ENCODE results near the gene EIF4EBP3.
"Not testable (repeated sequence)": the region's sequence is repeated elsewhere in the genome, so short reads cannot be mapped to it uniquely, and the experiment has no call there.

The EIF4EBP3 gene

DNA sequence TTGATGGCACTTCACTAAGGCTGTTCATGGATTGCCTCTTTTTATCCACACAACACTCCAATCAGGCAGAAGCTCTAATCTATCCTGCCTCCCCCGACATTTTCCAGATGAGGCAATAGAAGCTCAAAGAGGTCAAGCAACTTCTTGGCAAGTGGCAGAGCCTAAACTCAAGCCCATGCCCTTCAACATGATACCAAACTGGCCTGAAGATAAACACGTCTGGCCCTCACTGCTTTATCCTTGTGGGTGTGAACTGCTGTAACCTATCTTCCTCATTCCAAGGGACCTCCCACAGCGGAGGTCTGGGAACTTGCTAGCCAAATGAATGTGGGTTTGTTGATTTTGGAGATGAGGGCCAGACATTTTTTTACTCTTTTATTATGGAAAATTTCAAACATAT lies 26.7 kb downstream of the EIF4EBP3 start:
- peaks cover 45% of the 10 kb centered on the region for H3K4me1 Mint-ChIP-seq (ENCODE audit: low read depth)
- peaks cover 14% of the 10 kb centered on the region for H3K36me3 Mint-ChIP-seq (ENCODE audit: low read depth)
- no peak overlapping the region for H3K4me3 Mint-ChIP-seq
- no peaks in the 10 kb centered on the region for H3K27me3 Mint-ChIP-seq
- intact Hi-C loops (cut with micrococcal nuclease) = no loop called here
- no peaks in the 10 kb centered on the region for H3K9me3 Mint-ChIP-seq
- H3K27ac Mint-ChIP-seq = peak overlapping the region; percentile 37

DNA sequence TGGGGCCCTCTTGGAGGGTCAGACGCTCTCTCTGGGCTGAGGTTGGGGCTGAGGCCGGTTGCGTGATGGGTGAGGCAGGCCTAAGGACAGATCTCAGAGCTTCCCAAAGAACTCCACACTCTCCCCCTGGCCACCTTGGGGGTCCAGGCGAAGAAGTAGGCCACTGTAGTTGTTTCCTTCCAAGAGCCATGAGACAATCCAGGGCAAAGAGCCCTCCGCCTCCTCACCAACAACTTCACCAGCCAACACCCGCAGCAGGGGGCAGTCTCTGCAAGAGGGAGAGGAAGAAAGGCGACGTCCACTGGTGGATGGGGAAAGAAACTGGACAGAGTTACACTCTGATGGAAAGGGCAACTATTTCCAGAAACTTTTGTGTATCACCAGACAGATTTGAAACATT lies 27.8 kb downstream of the EIF4EBP3 start:
- Mint-ChIP-seq H3K4me3 (no peak overlapping the region), H3K27ac (peak overlapping the region; percentile 63), H3K4me1 (ENCODE audit: low read depth) (peaks cover 38% of the 10 kb centered on the region), H3K27me3 (no peaks in the 10 kb centered on the region), H3K36me3 (ENCODE audit: low read depth) (peaks cover 11% of the 10 kb centered on the region), H3K9me3 (no peaks in the 10 kb centered on the region)
- intact Hi-C loops (cut with micrococcal nuclease) = loop anchor here (1.0 to 5.0 kb wide), 2 partner anchors 37 to 60 kb away; no protein-coding TSS in a partner anchor

GRCh38 chr5:140576776-140577201 lies 29.3 kb downstream of the EIF4EBP3 start:
- Mint-ChIP-seq H3K27ac (peak overlapping the region; percentile 88), H3K36me3 (ENCODE audit: low read depth) (no peaks in the 10 kb centered on the region), H3K4me3 (no peak overlapping the region), H3K9me3 (no peaks in the 10 kb centered on the region), H3K27me3 (no peaks in the 10 kb centered on the region), H3K4me1 (ENCODE audit: low read depth) (peaks cover 47% of the 10 kb centered on the region)
- intact Hi-C loops (cut with micrococcal nuclease) = loop anchor here (5.0 kb wide), 1 partner anchor 36 kb away; no protein-coding TSS in a partner anchor

- not testable (repeated sequence) for H3K9me3 Mint-ChIP-seq
Observed at GRCh38 chr5:140579188-140579747, 31.8 kb downstream of the EIF4EBP3 start.

DNA sequence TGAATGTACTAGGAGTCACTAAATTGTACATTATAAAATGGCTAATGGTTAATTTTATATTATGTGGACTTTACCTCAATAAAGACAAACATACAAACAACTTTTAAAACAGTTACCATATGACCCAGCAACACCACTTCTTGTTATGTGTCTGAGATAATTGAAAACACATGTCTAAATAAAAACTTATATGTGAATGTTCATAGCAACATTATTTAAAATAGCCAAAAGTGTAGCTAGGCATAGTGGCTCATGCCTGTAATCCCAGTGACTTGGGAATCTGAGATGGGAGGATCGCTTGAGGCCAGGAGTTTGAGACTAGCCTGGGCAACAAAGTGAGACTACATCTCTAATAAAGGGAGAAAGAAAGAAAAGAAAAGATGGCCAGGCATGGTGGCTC lies 40.0 kb downstream of the EIF4EBP3 start:
- H3K36me3 Mint-ChIP-seq (ENCODE audit: low read depth) = peaks cover 8% of the 10 kb centered on the region
- H3K4me1 Mint-ChIP-seq (ENCODE audit: low read depth) = peaks cover 54% of the 10 kb centered on the region
- H3K9me3 Mint-ChIP-seq = peaks cover 16% of the 10 kb centered on the region
- H3K27me3 Mint-ChIP-seq = no peaks in the 10 kb centered on the region
- peak overlapping the region; percentile 74 for H3K27ac Mint-ChIP-seq
- H3K4me3 Mint-ChIP-seq = no peak overlapping the region
- intact Hi-C loops (cut with micrococcal nuclease) = no loop called here

More at GRCh38 chr5:140579188-140579747, 31.8 kb downstream of the EIF4EBP3 start:
- H3K27me3 Mint-ChIP-seq; H3K36me3 Mint-ChIP-seq (ENCODE audit: low read depth); H3K27ac Mint-ChIP-seq; H3K4me3 Mint-ChIP-seq: not testable (repeated sequence)
- intact Hi-C loops (cut with micrococcal nuclease) = loop anchor here (5.0 kb wide), 1 partner anchor 33 kb away; no protein-coding TSS in a partner anchor
- peaks cover 48% of the 10 kb centered on the region for H3K4me1 Mint-ChIP-seq (ENCODE audit: low read depth)

- intact Hi-C loops (cut with micrococcal nuclease) = no loop called here
- H3K27ac Mint-ChIP-seq = peak overlapping the region; percentile 87
- H3K27me3 Mint-ChIP-seq = no peaks in the 10 kb centered on the region
- no peak overlapping the region for H3K4me3 Mint-ChIP-seq
- peaks cover 1% of the 10 kb centered on the region for H3K36me3 Mint-ChIP-seq (ENCODE audit: low read depth)
- H3K4me1 Mint-ChIP-seq (ENCODE audit: low read depth) = peaks cover 55% of the 10 kb centered on the region
- H3K9me3 Mint-ChIP-seq = peaks cover 11% of the 10 kb centered on the region
Observed at GRCh38 chr5:140588311-140589070, 41.0 kb downstream of the EIF4EBP3 start.

DNA sequence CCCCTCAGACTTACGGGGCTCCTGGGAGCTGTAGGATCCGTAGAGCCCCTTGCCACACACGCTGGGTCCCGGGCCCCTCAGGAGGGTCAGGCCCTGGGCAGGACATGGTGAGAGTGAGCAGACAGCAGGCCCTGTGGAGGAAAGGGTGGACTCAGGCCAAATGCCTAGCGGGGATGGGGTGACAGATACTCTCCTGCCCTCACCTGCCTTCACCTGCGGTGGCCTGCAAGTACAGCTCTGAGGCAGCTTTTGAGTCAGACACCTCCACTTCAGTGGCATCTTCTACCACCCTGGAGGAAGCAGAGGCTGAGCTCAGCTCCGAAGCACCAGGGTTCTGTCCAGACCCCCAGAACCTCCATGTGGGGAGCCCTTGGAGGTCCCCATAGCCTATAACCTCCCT lies 43.4 kb downstream of the EIF4EBP3 start:
- Mint-ChIP-seq H3K4me3 (peak overlapping the region; percentile 6), H3K9me3 (peaks cover 8% of the 10 kb centered on the region), H3K36me3 (ENCODE audit: low read depth) (no peaks in the 10 kb centered on the region), H3K27me3 (no peaks in the 10 kb centered on the region), H3K4me1 (ENCODE audit: low read depth) (peaks cover 77% of the 10 kb centered on the region), H3K27ac (peak overlapping the region; percentile 80)
- intact Hi-C loops (cut with micrococcal nuclease) = no loop called here

DNA sequence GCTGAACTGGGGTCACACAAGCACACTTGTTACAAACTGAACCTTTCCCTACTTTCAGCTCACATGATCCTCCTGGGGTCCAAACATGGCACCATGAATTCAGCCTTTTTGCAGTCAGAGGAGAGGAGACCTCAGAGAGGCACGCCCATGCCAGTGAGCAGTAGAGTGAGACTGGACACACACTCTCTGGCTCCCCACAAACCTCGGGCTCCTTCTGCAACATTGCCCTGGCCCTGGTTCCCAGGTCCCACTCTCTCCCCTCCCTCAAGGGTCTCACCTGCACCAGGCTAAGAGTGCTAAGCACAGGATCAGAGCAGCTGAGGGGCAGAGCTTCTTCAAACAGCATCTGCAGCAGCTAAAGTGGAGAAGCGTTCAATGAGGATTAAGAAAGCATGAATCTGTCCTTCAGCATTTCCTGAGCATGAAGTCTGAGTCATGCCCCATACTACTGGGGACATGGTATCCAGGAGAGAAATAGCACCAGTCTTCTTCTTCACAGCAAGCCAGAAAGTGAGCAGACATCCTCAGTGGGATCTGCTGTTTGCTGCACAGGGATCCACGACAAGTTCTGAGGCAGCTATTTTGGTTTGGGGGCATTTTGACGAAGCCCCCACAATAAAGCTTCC lies 44.4 kb downstream of the EIF4EBP3 start:
- Mint-ChIP-seq H3K9me3 (peaks cover 2% of the 10 kb centered on the region), H3K27me3 (no peaks in the 10 kb centered on the region)

GRCh38 chr5:140593070-140593469 lies 45.6 kb downstream of the EIF4EBP3 start:
- Mint-ChIP-seq H3K27ac (peak overlapping the region; percentile 62), H3K4me3 (peak overlapping the region; percentile 26), H3K4me1 (ENCODE audit: low read depth) (peaks cover 79% of the 10 kb centered on the region)
- H3K36me3 Mint-ChIP-seq (ENCODE audit: low read depth); H3K9me3 Mint-ChIP-seq; intact Hi-C loops (cut with micrococcal nuclease); H3K27me3 Mint-ChIP-seq: not testable (repeated sequence)

More for the DNA sequence above, 44.4 kb downstream of the EIF4EBP3 start:
- Mint-ChIP-seq H3K4me1 (ENCODE audit: low read depth) (peaks cover 86% of the 10 kb centered on the region), H3K4me3 (peak overlapping the region; percentile 61), H3K27ac (peak overlapping the region; percentile 80), H3K36me3 (ENCODE audit: low read depth) (no peaks in the 10 kb centered on the region)
- intact Hi-C loops (cut with micrococcal nuclease) = no loop called here

DNA sequence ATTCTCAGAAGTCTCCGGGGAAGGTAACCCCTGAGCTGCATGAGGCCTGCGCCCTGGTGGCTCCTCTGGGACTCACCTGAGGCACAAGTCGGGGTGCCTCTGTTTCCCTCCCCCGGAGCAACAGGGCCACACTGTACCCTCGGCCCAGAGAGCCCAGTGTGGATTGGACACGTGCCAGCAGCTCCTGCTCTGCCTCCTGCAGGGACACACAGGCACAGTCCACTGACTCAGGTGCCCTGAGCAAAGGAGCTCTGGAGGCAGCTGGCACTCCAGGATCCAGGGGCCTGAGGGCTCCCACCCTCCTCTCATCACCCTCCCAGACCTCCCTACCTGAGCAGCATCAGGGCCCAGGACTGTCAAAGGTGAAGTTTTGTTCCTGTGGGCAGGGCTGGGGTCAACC lies 46.7 kb downstream of the EIF4EBP3 start:
- no peaks in the 10 kb centered on the region for H3K27me3 Mint-ChIP-seq
- no peak overlapping the region for H3K4me3 Mint-ChIP-seq
- no peaks in the 10 kb centered on the region for H3K9me3 Mint-ChIP-seq
- peak overlapping the region; percentile 94 for H3K27ac Mint-ChIP-seq
- H3K36me3 Mint-ChIP-seq (ENCODE audit: low read depth) = no peaks in the 10 kb centered on the region
- peaks cover 68% of the 10 kb centered on the region for H3K4me1 Mint-ChIP-seq (ENCODE audit: low read depth)
- intact Hi-C loops (cut with micrococcal nuclease) = loop anchor here (2.0 kb wide), 1 partner anchor 15 kb away; no protein-coding TSS in a partner anchor

GRCh38 chr5:140595538-140596300 lies 48.3 kb downstream of the EIF4EBP3 start:
- H3K4me1 Mint-ChIP-seq (ENCODE audit: low read depth) = peaks cover 54% of the 10 kb centered on the region
- H3K4me3 Mint-ChIP-seq = peak overlapping the region; percentile 13
- no peaks in the 10 kb centered on the region for H3K9me3 Mint-ChIP-seq
- no peaks in the 10 kb centered on the region for H3K27me3 Mint-ChIP-seq
- no peaks in the 10 kb centered on the region for H3K36me3 Mint-ChIP-seq (ENCODE audit: low read depth)
- intact Hi-C loops (cut with micrococcal nuclease) = loop anchor here (2.0 kb wide), 1 partner anchor 13 kb away; no protein-coding TSS in a partner anchor
- H3K27ac Mint-ChIP-seq = peak overlapping the region; percentile 94

- H3K27me3 Mint-ChIP-seq = no peaks in the 10 kb centered on the region
- no peak overlapping the region for H3K4me3 Mint-ChIP-seq
- H3K36me3 Mint-ChIP-seq (ENCODE audit: low read depth) = no peaks in the 10 kb centered on the region
- intact Hi-C loops (cut with micrococcal nuclease) = no loop called here
- no peaks in the 10 kb centered on the region for H3K9me3 Mint-ChIP-seq
- peak overlapping the region; percentile 94 for H3K27ac Mint-ChIP-seq
- peaks cover 48% of the 10 kb centered on the region for H3K4me1 Mint-ChIP-seq (ENCODE audit: low read depth)
Observed at GRCh38 chr5:140596321-140596741, 48.9 kb downstream of the EIF4EBP3 start.

DNA sequence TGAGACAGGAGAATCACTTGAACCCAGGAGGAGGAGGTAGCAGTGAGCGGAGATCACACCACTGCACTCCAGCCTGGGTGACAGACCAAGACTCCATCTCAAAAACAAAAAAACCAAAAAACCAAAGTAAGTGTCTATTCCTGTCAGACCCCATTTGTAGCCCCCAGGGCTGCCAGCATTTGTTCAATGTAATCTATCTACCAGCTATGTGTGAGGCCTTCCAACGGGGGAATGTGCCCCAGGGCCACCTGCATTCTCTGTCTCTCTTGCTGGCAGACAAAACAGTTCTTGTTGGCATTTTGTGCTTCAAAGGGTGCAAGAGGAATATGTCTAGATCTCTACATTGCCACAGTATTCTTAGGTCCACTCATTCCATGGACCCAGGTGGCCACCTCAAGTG lies 51.4 kb downstream of the EIF4EBP3 start:
- no peak overlapping the region for H3K27ac Mint-ChIP-seq
- peaks cover 10% of the 10 kb centered on the region for H3K9me3 Mint-ChIP-seq
- H3K4me1 Mint-ChIP-seq (ENCODE audit: low read depth) = peaks cover 44% of the 10 kb centered on the region
- no peaks in the 10 kb centered on the region for H3K36me3 Mint-ChIP-seq (ENCODE audit: low read depth)
- no peak overlapping the region for H3K4me3 Mint-ChIP-seq
- no peaks in the 10 kb centered on the region for H3K27me3 Mint-ChIP-seq
- intact Hi-C loops (cut with micrococcal nuclease) = no loop called here
